DMS114 treated with DMSO at 0.1 percent for 48 hours (cell line): ENCODE results near the gene MAP6D1.

Experiments used
- DNase-seq: peaks from one replicate; lab custom pipeline; 2025; ENCODE audit not compliant: unreplicated experiment; lab: John Stamatoyannopoulos, UW

The MAP6D1 gene

GRCh38 chr3:183824761-183825455, 469 bp downstream of the MAP6D1 start:
- DNase-seq = no peak

GRCh38 chr3:183823963-183824362, 1.4 kb downstream of the MAP6D1 start:
- no peak for DNase-seq

- DNase-seq = no peak
Measured at GRCh38 chr3:183822631-183823030, 2.7 kb downstream of the MAP6D1 start.

GRCh38 chr3:183819831-183820230, 5.5 kb downstream of the MAP6D1 start:
- DNase-seq = no peak

GRCh38 chr3:183818706-183819624, 6.4 kb downstream of the MAP6D1 start:
- DNase-seq = no peak

- no peak for DNase-seq
Measured at GRCh38 chr3:183818041-183818620, 7.2 kb downstream of the MAP6D1 start.

- no peak for DNase-seq
Measured at GRCh38 chr3:183817639-183818038, 7.7 kb downstream of the MAP6D1 start.

- no peak for DNase-seq
Measured at GRCh38 chr3:183816681-183817510, 8.5 kb downstream of the MAP6D1 start.

- DNase-seq = no peak
Measured at GRCh38 chr3:183815951-183816475, 9.4 kb downstream of the MAP6D1 start.

GRCh38 chr3:183815563-183815940, 9.8 kb downstream of the MAP6D1 start:
- DNase-seq = no peak

GRCh38 chr3:183814240-183814639, 11.1 kb downstream of the MAP6D1 start:
- no peak for DNase-seq

- no peak for DNase-seq
Measured at GRCh38 chr3:183812761-183813445, 12.5 kb downstream of the MAP6D1 start.

GRCh38 chr3:183811638-183812037, 13.7 kb downstream of the MAP6D1 start:
- no peak for DNase-seq

- DNase-seq = no peak
Measured at GRCh38 chr3:183810643-183811594, 14.5 kb downstream of the MAP6D1 start.

- no peak for DNase-seq
Measured at GRCh38 chr3:183809270-183809669, 16.1 kb downstream of the MAP6D1 start.

- DNase-seq = no peak
Measured at GRCh38 chr3:183808355-183808754, 17.0 kb downstream of the MAP6D1 start.

GRCh38 chr3:183807881-183808280, 17.5 kb downstream of the MAP6D1 start:
- DNase-seq = no peak

GRCh38 chr3:183807209-183807728, 18.1 kb downstream of the MAP6D1 start:
- no peak for DNase-seq

- DNase-seq = no peak
Measured at GRCh38 chr3:183802989-183803388, 22.4 kb downstream of the MAP6D1 start.
